Measurements from ENCODE around the gene PXDN. TPM values are rescaled to one million over a fixed set of nuclear protein-coding genes. Genes with fewer than 3 reads are reported as not detected.
"Not testable (repeated sequence)": the region's sequence is repeated elsewhere in the genome, so short reads cannot be mapped to it uniquely, and the experiment has no call there.

Gene PXDN
- total RNA-seq, 1 experiment from 2014 or later = 126 TPM

DNA sequence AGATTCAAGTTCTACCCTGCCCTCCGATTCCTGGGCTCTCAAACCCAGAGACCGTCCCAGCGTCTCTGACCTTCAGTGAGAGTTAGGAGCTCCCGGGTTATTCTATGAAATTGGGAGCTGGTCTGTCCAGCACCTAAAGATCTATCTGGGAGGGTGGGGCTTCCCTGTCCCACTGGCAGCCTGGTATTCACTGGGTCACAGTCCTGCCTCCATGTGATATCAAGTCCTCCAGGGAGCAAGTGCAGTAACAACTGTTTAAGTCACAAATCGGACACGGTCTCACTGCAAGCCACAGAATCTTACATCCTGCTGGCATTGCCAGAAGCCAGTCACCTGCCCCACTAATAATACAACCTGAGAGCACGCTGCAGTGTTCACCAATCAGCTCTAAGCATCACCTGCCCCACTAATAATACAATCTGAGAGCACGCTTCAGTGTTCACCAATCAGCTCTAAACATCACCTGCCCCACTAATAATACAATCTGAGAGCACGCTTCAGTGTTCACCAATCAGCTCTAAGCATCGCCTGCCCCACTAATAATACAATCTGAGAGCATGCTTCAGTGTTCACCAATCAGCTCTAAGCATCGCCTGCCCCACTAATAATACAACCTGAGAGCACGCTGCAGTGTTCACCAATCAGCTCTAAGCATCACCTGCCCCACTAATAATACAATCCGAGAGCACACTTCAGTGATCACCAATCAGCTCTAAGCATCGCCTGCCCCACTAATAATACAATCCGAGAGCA is 38.0 kb downstream of the PXDN start:
- not testable (repeated sequence) for DNase-seq (ENCODE audit: low read depth)

DNA sequence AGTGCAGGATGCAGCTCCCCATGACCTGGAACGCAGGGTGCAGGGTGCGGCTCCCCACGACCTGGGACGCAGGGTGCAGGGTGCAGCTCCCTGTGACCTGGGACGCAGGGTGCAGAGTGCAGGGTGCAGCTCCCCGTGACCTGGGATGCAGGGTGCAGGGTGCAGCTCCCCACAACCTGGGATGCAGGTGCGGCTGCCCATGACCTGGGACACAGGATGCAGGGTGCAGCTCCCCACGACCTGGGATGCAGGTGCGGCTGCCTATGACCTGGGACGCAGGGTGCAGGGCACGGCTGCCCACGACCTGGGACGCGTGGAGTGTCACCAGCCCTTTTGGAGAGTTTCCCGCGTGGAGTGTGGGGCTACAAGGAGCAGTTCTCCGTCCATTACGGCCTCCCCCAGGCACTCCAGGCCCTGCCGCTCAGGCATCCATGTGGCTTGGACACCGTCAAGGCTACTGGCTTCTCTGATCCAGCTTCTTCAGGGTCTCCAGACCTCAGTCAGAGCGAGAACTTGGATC is 38.7 kb downstream of the PXDN start:
- DNase-seq (ENCODE audit: low read depth) = no peak

DNA sequence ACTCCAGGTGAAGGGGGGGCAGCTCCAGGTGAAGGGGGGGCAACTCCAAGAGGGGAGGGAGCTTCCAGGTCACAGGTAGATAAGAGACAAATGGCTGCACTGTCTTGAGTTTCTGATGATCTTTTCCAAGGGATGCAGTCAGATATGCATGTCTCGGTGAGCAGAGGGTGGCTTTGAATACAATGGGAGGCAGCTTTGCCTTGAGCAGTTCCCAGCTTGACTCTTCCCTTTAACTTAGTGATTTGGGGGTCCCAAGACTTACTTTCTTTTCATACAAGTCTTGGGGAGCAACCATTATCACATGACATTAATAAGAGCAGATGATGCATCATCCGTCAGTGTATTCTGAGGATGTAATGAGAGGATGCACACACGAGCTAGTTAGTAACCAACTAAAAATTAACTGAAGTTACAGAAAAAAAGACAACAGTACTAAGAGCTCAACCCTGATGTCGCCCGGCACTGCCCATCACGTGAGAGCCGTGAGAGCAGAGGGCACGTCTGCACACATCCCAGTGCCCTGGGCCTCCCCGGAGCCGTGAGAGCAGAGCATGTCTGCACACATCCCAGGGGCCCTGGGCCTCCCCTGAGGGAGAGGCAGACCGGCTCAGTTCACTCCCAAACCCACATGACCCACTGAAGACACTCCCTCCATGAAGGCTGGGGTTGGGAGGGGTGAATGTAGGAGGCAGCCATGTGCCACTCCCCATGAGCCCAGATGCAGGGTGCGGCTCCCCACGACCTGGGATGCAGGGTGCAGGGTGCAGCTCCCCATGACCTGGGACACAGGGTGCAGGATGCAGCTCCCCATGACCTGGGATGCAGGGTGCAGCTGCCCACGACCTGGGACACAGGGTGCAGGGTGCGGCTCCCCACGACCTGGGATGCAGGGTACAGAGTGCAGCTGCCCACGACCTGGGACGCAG is 39.4 kb downstream of the PXDN start:
- no peak for DNase-seq (ENCODE audit: low read depth)

DNA sequence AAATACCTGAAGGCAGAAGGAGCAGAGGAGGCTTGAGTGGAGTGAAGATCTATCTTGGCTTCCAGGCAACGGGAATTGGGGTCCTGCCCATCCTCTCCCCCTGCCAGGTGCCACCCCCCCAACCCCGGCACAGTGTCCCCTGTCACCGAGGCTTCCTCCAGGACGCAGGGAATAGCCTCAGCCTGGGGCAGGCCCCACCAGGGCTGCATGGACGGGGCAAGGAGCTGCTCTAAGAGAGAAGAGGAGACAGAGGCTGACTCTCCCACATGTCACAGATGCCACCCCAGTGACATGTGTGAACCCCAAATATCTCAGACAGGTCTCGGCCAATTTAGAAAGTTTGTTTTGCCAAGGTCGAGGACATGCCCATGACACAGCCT is 42.1 kb downstream of the PXDN start:
- DNase-seq (ENCODE audit: low read depth) = no peak

DNA sequence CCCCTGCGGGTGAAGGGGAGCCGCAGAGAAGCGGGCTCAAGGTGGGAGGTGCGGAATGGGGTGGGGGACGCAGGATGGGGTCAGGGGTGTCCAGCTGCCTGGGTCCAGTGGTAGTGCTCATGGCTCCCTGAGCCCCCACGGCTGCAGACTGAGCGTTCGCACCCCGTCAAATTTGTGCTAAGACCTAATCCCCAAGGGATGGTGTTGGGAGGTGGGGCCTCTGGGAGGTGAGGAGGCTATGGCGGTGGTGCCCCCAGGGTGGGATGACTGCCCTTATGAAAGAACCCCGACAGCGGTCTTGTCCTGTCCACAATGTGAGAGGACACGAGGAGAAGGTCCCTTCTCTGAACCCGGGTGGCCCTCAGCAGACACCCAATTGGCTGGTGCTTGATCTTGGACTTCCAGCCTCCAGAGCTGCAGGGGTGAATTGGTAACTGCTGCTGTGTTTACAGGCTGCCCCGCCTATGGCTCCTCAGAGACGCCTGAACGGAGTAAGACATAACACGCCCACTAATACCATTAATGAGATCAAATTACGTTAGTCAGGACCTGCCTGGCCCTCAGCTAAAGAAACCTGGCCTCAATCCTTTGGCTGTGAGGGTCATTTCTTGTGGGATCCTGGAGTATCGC is 42.6 kb downstream of the PXDN start:
- no peak for DNase-seq (ENCODE audit: low read depth)

DNA sequence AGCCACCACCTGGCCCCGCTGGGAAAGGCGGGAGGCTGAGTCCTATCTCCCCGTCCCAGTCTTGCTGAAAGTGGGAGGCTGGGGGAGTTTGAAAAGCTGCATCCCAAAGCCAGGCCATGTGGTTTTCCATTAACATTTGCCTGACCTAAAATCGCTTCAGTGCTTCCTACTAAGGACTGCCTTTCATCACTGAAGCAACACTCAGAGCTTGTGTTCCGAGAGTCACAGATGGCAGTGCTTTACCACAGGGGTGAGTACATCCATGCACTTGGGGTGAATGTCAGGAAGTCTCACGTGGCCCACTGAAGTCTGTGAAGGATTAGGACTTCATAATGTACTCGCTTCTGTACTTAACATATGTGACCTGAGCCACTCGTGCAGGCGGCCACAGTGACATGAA is 43.3 kb downstream of the PXDN start:
- no peak for DNase-seq (ENCODE audit: low read depth)

DNA sequence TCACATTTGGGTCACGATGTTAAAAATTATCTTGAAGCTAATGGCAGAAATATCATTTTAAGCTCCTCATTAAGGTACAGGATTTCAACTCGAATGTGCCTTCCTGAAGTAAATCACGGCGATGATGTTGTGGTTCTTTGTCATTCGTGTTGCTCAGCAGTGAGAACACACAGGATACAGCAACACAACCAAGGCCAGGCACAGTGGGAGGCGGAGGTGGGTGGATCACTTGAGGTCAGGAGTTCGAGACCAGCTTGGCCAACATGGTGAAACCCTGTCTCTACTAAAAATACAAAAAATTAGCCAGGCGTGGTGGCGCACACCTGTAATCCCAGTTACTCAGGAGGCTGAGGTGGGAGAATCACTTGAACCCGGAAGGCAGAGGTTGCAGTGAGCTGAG is 43.9 kb downstream of the PXDN start:
- DNase-seq (ENCODE audit: low read depth) = not testable (repeated sequence)

DNA sequence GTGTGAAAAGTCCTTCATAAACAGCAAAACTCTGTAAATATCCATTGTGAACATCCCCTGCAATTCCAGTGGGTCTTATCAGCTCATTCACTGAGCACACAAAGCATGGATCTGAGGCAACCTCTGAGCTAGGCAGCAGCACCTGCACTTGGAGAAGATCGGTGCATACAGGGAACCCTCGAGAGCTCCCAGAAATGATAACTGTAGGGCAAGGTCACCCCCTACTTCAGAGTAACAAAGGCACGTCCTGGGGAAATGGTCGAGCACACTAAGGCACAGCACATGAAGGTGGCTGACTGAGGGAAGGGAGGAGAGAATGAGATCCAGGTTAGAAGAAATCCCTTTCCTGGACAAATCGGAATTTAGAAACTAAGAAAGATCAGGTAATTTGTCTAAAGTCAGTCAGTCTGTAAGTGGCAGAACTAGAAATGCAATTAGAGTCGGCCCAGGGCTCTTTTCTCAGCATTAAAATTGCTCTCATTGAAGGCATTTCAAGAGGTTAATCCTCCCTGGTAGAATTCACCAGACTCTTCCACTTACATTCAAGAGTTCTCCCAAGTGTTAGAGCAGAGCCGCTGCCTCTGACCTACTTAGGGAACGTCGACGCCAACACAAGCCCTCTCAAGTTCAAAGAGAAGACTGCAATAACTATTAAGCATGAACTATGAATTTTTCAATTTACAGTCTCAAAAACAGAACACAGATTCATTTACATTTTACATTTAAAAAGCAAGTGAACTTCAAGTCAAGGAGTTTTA is 45.9 kb downstream of the PXDN start:
- no peak for DNase-seq (ENCODE audit: low read depth)

DNA sequence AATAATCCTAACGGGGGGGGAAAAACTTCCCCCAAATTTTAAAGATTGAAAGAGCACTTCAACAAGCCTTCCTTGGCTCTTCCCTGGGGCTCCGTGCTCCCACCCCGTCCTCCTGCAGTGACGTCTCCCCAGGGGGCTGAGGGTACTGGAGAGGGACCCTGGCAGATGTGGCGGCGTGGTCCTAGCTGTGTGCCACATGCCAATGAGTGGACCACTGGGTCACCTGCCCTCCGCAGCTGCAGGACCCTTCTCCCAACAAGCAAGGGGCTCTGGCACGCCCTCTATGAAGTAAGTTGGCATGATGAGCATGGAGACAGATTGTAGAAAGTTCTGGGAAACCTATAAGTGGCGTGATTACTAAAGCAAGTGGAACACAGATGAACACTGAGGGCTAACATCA is 46.7 kb downstream of the PXDN start:
- DNase-seq (ENCODE audit: low read depth) = no peak

DNA sequence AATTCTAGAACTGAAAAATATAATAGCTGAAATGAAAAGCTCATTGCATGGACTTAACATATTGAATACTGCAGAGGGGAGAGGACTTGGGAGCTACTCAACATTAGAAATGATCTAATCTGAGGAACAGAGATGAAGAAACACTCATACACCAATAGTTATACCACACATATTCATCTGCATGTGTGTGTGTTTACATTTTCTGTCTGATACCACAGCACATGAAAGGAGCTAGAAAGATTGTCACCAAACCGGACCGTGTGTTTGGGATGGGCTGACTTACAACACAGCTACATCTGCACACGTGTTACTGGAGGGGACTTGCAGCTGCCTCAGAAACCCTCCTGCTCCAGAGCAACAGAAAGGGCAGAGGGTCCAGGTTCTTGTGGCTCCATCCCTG is 47.8 kb downstream of the PXDN start:
- DNase-seq (ENCODE audit: low read depth) = no peak

DNA sequence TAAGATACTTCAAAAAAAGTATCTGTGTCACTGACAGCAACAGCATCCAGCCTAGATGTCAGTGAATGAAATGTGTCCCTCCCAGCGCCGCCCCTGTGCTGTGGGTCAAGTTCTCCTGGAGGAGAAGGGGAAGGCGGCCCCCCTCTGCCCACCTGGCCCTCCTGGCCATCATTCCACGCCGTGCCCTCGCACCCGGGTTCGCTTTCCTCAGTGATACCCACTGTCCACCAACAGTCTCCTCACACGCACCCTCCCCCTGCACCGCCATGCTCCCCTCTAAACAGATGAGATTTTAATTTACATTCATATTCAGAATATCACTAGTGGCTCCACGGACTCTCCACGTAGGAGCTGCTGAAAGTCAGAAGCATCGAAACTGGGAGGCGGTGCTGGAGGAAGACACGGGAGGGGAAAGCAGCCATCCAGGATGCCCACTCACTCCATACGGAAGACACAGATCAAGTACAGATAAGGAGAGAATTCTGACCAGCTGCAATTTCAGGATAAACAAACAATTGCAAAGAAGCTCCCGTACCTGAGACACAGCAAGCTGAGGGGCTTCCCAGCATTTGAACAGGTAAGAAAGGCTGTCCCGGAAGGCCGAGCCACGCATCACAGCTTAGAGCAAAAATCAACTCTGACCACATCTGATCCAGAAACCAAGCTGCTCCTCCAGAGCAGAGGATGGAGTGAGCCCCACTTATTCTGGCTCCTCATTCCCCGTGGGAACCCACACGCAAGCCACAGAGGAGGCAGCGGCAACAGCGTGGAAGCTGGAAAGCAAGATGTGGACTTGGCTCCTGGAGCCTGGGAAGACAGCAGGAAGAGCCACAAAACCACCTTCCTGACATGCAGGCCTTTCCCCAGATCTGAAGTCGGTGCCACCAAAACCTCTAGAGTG is 49.7 kb downstream of the PXDN start:
- no peak for DNase-seq (ENCODE audit: low read depth)

DNA sequence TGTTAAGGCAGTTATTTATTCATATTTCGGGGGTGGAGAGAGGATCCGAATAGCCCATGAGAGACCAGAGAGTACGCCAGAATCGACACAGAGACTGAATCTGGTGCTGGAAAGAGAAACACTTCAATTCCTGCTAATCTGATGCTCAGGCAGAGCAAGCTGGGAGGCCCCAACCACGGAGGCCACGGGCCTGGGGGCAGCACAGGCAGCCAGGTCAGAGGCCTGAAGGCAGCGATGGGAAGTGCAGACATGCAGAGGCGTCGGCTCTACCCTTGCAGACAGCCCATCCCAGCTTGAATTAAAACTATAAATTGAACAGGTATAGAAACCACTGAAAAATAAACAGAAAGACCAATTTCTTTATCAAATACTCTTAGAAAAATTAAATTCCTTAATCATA is 50.6 kb downstream of the PXDN start:
- no peak for DNase-seq (ENCODE audit: low read depth)

DNA sequence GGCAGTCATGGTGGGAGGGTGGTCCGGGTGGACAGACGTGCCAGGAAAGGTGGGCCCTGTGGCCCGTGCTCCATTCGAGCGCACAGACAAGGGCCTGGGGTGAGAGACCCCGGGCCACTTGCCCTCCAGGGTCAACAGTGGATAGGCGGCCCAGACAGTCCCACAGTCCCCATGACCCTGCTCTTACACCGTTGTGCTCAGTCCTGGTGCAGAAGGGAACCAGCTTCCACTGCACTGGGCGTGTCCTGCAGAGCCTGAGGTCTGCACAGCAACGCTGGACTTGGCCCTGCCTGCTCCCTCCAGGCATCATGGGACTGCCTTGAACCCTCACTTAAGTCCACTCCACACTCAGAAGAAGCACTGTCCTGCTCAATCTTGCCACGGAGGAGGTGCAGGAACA is 52.0 kb downstream of the PXDN start:
- DNase-seq (ENCODE audit: low read depth) = no peak

DNA sequence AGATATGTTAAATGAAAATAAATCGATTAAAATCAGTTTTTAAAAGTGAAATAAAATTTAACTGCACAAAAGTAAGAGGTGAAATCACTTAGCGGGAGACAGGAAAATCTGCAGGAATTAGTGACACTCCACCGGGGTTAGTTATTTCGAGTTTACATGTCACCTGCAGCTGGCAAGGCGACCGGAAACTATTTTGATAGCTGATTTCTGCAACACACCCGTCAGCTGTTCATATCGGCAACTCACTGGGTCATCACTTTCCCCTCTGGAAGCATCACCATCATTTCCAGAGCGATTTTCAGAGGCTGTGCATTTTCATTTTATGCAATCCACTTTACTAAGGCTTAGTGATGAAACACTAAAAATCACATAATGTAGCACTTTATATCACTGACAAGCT is 52.9 kb downstream of the PXDN start:
- no peak for DNase-seq (ENCODE audit: low read depth)

DNA sequence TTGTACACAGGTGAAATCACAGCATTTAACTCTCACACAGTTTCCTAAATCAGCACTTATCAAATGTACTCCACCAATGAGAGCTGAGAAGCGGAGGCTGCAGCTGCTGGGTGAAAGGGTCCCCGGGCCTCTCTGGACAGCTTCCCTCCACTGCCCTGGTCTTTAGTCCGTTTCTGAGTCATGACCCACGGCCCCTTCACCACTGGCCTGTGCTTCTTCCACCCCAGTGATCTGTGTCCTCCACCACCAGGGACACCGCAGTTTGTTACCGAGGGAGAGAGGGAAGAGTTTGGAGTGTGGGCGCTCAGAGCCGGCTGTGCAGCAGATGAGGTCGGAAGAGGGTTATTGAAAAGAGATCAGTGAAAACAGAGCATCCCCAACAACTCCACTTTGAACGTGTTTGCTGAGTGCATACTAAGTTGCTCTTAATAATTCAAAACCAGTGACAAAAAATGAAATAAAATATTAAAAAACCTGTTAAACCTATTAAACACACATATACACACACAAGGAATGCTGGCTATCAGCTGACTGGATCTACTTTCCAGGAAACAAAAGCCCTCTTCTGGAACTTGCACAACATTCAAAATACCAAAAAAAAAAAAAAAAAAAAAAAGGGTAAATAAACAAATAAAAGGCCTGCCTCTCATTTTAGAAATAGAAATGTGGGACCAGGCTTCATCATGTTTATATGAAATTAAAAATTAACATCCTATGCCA is 54.1 kb downstream of the PXDN start:
- no peak for DNase-seq (ENCODE audit: low read depth)

DNA sequence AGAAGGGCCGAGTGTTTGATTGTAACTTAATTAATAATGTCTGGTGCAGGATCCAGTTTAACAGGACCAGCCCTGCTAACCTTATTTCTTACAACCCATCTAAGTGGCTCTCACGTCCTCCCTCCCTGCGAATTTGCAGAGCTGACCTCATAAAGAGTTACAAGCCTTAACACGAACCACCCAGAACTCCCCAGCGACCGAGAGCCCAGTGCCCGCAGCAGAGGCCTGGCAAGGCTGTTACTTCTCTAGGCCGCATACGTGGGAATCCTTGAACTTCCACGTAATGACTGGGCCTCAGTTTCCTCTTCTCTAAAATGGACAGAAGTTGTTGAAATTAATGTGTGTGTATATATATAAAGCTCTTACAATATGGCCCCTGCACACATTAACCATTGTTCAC is 55.5 kb downstream of the PXDN start:
- DNase-seq (ENCODE audit: low read depth) = no peak

DNA sequence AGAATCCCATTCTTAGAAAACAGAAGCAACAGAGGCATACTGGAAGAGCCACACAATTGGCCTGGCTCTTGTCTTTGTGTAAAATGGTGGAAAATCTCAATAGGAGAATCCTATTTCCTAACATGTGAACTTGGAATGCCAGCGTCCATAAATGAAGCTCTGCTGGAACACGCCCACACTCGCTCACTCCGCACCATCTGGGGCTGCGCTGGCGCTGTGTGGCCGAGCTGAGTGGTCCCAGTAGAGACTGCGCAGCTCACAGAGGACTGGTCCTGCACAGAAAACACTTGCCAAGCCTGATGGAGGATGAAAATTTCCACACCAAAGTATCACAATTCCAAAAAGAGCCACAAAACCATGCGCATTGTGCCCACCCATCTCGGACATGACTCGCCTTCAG is 56.2 kb downstream of the PXDN start:
- DNase-seq (ENCODE audit: low read depth) = no peak

DNA sequence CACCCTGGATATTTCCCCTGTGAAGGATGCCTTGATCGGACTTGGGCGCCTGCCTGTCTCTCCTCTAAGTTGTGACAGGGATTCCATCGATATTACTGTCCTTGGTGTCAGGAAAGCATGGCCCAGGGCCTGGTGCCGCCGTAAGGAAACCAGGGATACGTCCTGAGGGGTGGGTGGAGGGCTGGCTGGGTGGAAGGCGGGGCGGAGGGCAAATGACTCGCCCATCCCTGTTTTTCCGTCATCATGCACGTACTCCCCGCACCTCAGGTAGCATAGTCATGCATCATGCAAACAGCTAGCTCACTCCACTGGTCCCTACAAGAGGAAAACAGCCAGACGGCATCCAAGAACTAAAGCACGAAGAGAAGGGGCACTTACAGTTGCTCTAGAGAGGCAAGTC is 57.1 kb downstream of the PXDN start:
- peak; percentile 43 for DNase-seq (ENCODE audit: low read depth)

DNA sequence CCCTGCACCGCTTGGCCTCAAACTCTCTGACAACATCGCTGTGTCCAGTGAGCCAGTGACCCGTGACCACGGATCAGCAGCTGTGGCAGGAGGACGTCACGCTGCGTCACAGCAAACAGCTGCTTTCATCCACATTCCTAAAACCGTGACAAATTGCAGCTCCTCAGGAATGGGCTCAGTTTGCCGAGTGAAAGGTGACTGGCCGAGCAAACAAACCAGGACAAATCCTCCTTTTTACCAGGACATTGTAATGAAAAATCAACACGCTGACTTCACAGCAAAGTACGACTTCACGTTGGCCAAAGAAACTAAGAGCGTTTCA is 57.6 kb downstream of the PXDN start:
- peak; percentile 98 for DNase-seq (ENCODE audit: low read depth)
